IMR-90 (cell line): ENCODE measurements around the gene LMLN.

Experiments
- BHLHE40 ChIP-seq: fragments of 150-350 bp; IDR thresholded peaks from 2 replicates; pipeline ENCODE4 v1.6.1; 2016; ENCODE audit warnings: mild to moderate bottlenecking, low read depth, low read length
- CHD1 ChIP-seq: IDR thresholded peaks from 2 replicates; pipeline ENCODE4 v1.6.1; 2012; ENCODE audit warnings: low read depth, low read length, improper control_type of control experiment
- CTCF ChIP-seq: conservative IDR thresholded peaks from 2 replicates; pipeline ENCODE4 v1.5.1; 2012; ENCODE audit warnings: mild to moderate bottlenecking, low read depth, low read length, improper control_type of control experiment
- POLR2A ChIP-seq: IDR thresholded peaks from 2 replicates; pipeline ENCODE4 v1.6.1; 2012; ENCODE audit warnings: mild to moderate bottlenecking, low read depth, low read length

GRCh38 chr3:197997936-197998335 lies 37.9 kb downstream of the LMLN start:
- TF ChIP-seq CTCF, result no peak
- no peak for TF ChIP-seq CHD1
- no peak for TF ChIP-seq POLR2A
- TF ChIP-seq BHLHE40, result no peak
